HepG2 (cell line): ENCODE data around the gene ERMP1. TPM values are rescaled to one million over a fixed set of nuclear protein-coding genes. Genes with fewer than 3 reads are reported as not detected.

Source experiments
- ARID2 ChIP-seq: sonication (generic); formaldehyde crosslinking; IDR thresholded peaks from 2 replicates; pipeline ENCODE4 v1.8.1; 2022; ENCODE audit warnings: mild to moderate bottlenecking, missing genetic modification reagents, borderline replicate concordance
- DR1 ChIP-seq: sonication (generic); formaldehyde crosslinking; IDR thresholded peaks from 2 replicates; pipeline ENCODE4 v1.8.0; 2021; ENCODE audit warnings: mild to moderate bottlenecking, missing genetic modification reagents, inconsistent platforms
- KAT8 ChIP-seq: IDR thresholded peaks from 2 replicates; pipeline ENCODE4 v1.6.1; 2016; ENCODE audit warnings: missing genetic modification reagents, missing compliant biosample characterization
- KDM2A ChIP-seq: sonication (generic); formaldehyde crosslinking; IDR thresholded peaks from 2 replicates; pipeline ENCODE4 v1.4.0; 2020; ENCODE audit warnings: low read depth, missing genetic modification reagents, borderline replicate concordance
- RXRB ChIP-seq: IDR thresholded peaks from 2 replicates; pipeline ENCODE4 v1.6.1; 2016; ENCODE audit warnings: borderline replicate concordance, missing genetic modification reagents, missing compliant biosample characterization
- SRF ChIP-seq: IDR thresholded peaks from 2 replicates; pipeline ENCODE4 v1.6.1; 2011; ENCODE audit warnings: mild to moderate bottlenecking, low read depth, low read length, moderate library complexity
- TCF12 ChIP-seq, 2 experiments: fragments of 450-650 bp in 1 of 2; sonication (generic) in 1 of 2; formaldehyde crosslinking in 1 of 2; IDR thresholded peaks; 2 replicates each; pipeline versions ENCODE4 v1.6.1 to v1.8.0; 2017 to 2022; ENCODE audit warnings: antibody characterized with exemption in 1 of 2, mild to moderate bottlenecking in 1 of 2, missing genetic modification reagents in 1 of 2, moderate library complexity in 1 of 2
- ZNF30 ChIP-seq: sonication (generic); formaldehyde crosslinking; IDR thresholded peaks from 2 replicates; pipeline ENCODE4 v1.5.0; 2020; ENCODE audit warnings: mild to moderate bottlenecking, missing genetic modification reagents
- ZNF563 ChIP-seq: sonication (generic); formaldehyde crosslinking; IDR thresholded peaks from 2 replicates; pipeline ENCODE4 v1.8.0; 2022; ENCODE audit warnings: mild to moderate bottlenecking, moderate library complexity, missing genetic modification reagents
- ZNF652 ChIP-seq: IDR thresholded peaks from 2 replicates; pipeline ENCODE4 v1.6.1; 2016; ENCODE audit warnings: low read depth, borderline replicate concordance
- ZNF737 ChIP-seq: sonication (generic); formaldehyde crosslinking; IDR thresholded peaks from 2 replicates; pipeline ENCODE4 v1.5.0; 2020; ENCODE audit warnings: missing genetic modification reagents, mild to moderate bottlenecking, borderline replicate concordance
- polyA plus RNA-seq, 8 experiments: library from polyadenylated mRNA; depleted of rRNA in 3 of 8; stranded (reverse) in 7 of 8; unstranded in 1 of 8; fragments of >200 nt; fragmentation: Illumina TruSeq in 4 of 8; extraction: Trizol in 4 of 8; gene quantifications; 2 replicates each; pipeline versions ENCODE4 v1.2.1 to v1.2.3, GENCODE V29; 2011 to 2016; ENCODE audit warnings: low read depth in 4 of 8, missing spikeins in 1 of 8, mixed read lengths in 1 of 8; ENCODE audit not compliant: insufficient read depth in 1 of 8
- total RNA-seq, 5 experiments: library from RNA; depleted of rRNA; stranded (reverse); fragments of >200 nt; fragmentation: Illumina TruSeq; extraction: Trizol; gene quantifications; 2 replicates each; pipeline ENCODE4 v1.2.3, GENCODE V29; 2016; ENCODE audit warnings: low read depth in 1 of 5
- TF ChIP-seq, protein P1 (sequence below): sonication (generic); formaldehyde crosslinking; IDR thresholded peaks from 2 replicates; pipeline ENCODE4 v1.4.0; 2020; ENCODE audit warnings: low read depth, mild to moderate bottlenecking, missing genetic modification reagents
- TF ChIP-seq, protein P2 (sequence below): sonication (generic); formaldehyde crosslinking; IDR thresholded peaks from 2 replicates; pipeline ENCODE4 v1.4.0; 2020; ENCODE audit warnings: missing genetic modification reagents
- TF ChIP-seq, protein P3 (sequence below), 2 experiments: fragments of 450-650 bp in 1 of 2; sonication (generic) in 1 of 2; formaldehyde crosslinking in 1 of 2; IDR thresholded peaks; 2 replicates each; pipeline versions ENCODE4 v1.6.1 to v1.8.0; 2016 to 2022; ENCODE audit warnings: antibody characterized with exemption in 1 of 2, mild to moderate bottlenecking in 1 of 2, missing genetic modification reagents in 1 of 2

ERMP1 gene
- total and polyA plus RNA-seq, 2 of the 13 experiments (the other 11 are each of a cell fraction or from before 2014, with no cell fraction given), result 40.9 to 65.4 TPM

DNA sequence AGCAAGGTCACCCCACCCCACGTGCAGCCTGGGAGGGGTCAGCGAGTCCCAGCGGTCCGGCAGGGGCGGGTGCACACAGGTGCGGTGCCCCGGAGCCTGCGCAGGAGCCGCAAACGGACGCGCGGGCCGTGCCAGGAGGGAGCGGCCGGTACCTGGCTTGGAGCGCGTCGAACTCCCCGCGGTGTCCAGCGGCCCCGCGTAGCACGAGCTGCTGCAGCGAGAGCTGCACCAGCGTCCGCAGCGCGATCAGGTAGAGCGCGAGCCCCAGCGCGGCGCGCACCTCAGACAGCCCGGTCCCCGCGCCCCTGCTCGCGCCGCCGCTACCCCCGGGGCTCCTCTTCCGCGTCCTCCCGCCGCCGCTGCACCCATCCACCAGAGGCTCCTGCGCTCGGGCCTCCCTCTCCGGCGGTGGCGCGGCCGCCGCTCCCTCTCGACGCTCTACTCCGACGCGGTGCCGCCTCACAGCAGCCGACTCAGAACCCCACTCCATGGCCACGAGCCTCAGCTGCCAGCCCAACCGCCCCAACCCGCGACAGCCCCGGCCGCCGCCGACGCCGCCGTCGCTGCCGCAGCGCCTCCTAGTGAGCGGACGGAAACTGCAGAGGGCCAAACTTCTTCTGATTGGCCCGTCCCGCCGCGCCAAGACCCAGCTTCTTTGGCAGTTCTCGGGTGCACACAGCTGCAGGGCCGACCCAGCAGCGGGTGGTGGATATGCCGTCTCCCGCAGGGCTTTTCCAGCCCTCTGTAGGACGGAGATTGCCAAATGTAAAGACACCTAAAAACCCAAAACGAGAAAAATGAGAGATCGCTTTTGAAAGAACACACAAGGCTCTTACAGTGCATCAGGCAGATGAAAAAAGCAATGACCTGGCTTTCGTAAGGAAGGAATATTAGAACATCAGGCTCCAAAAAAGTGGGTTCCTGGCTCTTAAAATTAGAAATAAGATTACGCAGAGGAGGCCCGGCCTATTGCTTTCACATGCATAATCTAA lies at the start of gene ERMP1 (continued):
- TF ChIP-seq, protein P1, sequence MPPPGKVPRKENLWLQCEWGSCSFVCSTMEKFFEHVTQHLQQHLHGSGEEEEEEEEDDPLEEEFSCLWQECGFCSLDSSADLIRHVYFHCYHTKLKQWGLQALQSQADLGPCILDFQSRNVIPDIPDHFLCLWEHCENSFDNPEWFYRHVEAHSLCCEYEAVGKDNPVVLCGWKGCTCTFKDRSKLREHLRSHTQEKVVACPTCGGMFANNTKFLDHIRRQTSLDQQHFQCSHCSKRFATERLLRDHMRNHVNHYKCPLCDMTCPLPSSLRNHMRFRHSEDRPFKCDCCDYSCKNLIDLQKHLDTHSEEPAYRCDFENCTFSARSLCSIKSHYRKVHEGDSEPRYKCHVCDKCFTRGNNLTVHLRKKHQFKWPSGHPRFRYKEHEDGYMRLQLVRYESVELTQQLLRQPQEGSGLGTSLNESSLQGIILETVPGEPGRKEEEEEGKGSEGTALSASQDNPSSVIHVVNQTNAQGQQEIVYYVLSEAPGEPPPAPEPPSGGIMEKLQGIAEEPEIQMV (CRISPR knock-in tag), result no peak; the same call in 1 of the 2 replicates
- TF ChIP-seq KAT8 (CRISPR knock-in tag), result peak; percentile 85
- TF ChIP-seq, protein P2, sequence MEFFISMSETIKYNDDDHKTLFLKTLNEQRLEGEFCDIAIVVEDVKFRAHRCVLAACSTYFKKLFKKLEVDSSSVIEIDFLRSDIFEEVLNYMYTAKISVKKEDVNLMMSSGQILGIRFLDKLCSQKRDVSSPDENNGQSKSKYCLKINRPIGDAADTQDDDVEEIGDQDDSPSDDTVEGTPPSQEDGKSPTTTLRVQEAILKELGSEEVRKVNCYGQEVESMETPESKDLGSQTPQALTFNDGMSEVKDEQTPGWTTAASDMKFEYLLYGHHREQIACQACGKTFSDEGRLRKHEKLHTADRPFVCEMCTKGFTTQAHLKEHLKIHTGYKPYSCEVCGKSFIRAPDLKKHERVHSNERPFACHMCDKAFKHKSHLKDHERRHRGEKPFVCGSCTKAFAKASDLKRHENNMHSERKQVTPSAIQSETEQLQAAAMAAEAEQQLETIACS (CRISPR knock-in tag), result peak; percentile 60; the same call in 1 of the 2 replicates
- peak; percentile 88; the same call in 1 of the 2 replicates for TF ChIP-seq ZNF30 (CRISPR knock-in tag)
- TF ChIP-seq KDM2A, result peak; percentile 93
- TF ChIP-seq, protein P3, sequence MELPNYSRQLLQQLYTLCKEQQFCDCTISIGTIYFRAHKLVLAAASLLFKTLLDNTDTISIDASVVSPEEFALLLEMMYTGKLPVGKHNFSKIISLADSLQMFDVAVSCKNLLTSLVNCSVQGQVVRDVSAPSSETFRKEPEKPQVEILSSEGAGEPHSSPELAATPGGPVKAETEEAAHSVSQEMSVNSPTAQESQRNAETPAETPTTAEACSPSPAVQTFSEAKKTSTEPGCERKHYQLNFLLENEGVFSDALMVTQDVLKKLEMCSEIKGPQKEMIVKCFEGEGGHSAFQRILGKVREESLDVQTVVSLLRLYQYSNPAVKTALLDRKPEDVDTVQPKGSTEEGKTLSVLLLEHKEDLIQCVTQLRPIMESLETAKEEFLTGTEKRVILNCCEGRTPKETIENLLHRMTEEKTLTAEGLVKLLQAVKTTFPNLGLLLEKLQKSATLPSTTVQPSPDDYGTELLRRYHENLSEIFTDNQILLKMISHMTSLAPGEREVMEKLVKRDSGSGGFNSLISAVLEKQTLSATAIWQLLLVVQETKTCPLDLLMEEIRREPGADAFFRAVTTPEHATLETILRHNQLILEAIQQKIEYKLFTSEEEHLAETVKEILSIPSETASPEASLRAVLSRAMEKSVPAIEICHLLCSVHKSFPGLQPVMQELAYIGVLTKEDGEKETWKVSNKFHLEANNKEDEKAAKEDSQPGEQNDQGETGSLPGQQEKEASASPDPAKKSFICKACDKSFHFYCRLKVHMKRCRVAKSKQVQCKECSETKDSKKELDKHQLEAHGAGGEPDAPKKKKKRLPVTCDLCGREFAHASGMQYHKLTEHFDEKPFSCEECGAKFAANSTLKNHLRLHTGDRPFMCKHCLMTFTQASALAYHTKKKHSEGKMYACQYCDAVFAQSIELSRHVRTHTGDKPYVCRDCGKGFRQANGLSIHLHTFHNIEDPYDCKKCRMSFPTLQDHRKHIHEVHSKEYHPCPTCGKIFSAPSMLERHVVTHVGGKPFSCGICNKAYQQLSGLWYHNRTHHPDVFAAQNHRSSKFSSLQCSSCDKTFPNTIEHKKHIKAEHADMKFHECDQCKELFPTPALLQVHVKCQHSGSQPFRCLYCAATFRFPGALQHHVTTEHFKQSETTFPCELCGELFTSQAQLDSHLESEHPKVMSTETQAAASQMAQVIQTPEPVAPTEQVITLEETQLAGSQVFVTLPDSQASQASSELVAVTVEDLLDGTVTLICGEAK (IDR thresholded peaks at IDR 0.05), result no peak
- TF ChIP-seq, protein P3 (CRISPR knock-in tag; IDR thresholded peaks at IDR 0.05), result peak; percentile 57; the same call in 1 of the 2 replicates
- no peak for TF ChIP-seq ZNF737 (CRISPR knock-in tag)
- TF ChIP-seq ZNF563 (CRISPR knock-in tag), result peak; percentile 93; the same call in 1 of the 2 replicates
- peak; percentile 66; the same call in 1 of the 2 replicates for TF ChIP-seq RXRB (CRISPR knock-in tag)
- no peak for TF ChIP-seq ZNF652
- no peak for TF ChIP-seq TCF12 (IDR thresholded peaks at IDR 0.05)
- TF ChIP-seq TCF12 (CRISPR knock-in tag; IDR thresholded peaks at IDR 0.05), result peak; percentile 74; the same call in 1 of the 2 replicates
- TF ChIP-seq ARID2 (CRISPR knock-in tag), result no peak; the same call in 1 of the 2 replicates
- peak; percentile 63; the same call in 1 of the 2 replicates for TF ChIP-seq DR1
- no peak for TF ChIP-seq SRF
